Liver (tissue), 9 donors: ENCODE results near the gene RAB3GAP2. TPM values are rescaled to one million over a fixed set of nuclear protein-coding genes. Genes with fewer than 3 reads are reported as not detected.

Experiments used
- DNase-seq: peaks from one replicate; pipeline ENCODE4 v3.0.0-alpha.2; 2017; ENCODE audit warnings: low spot score
- H3K27ac ChIP-seq, 2 donors: one replicate each; pipeline ENCODE4 v1.7.0; 2013; ENCODE audit warnings: inconsistent platforms in 2 of 2, low read length in 2 of 2, control low read depth in 1 of 2, low read depth in 1 of 2, mild to moderate bottlenecking in 1 of 2
- H3K27me3 ChIP-seq, 4 donors: one replicate each; pipeline versions ENCODE4 v1.6.1 to v1.7.0; 2013; ENCODE audit warnings: low read length in 3 of 4, inconsistent platforms in 1 of 4, mild to moderate bottlenecking in 1 of 4, moderate library complexity in 1 of 4; ENCODE audit not compliant: control insufficient read depth in 4 of 4, insufficient read depth in 4 of 4
- H3K36me3 ChIP-seq, 4 donors: one replicate each; pipeline versions ENCODE4 v1.6.1 to v1.7.0; 2013; ENCODE audit warnings: low read length in 3 of 4, mild to moderate bottlenecking in 3 of 4, low read depth in 1 of 4, moderate library complexity in 1 of 4; ENCODE audit not compliant: control insufficient read depth in 4 of 4, insufficient read depth in 3 of 4
- H3K4me1 ChIP-seq, 4 donors: one replicate each; pipeline versions ENCODE4 v1.6.1 to v1.7.0; 2013; ENCODE audit warnings: low read length in 3 of 4, mild to moderate bottlenecking in 3 of 4, moderate library complexity in 1 of 4; ENCODE audit not compliant: control insufficient read depth in 4 of 4, insufficient read depth in 4 of 4
- H3K4me3 ChIP-seq, 3 donors: one replicate each; pipeline versions ENCODE4 v1.6.1 to v1.7.0; 2013; ENCODE audit warnings: low read length in 3 of 3, control low read depth in 1 of 3, low read depth in 1 of 3, mild to moderate bottlenecking in 1 of 3
- H3K9ac ChIP-seq, 2 donors: one replicate each; pipeline ENCODE4 v1.7.0; 2013; ENCODE audit warnings: low read length in 2 of 2, mild to moderate bottlenecking in 2 of 2, moderate library complexity in 2 of 2, control low read depth in 1 of 2, low read depth in 1 of 2
- H3K9me3 ChIP-seq, 4 donors: one replicate each; pipeline versions ENCODE4 v1.6.1 to v1.7.0; 2013; ENCODE audit warnings: low read length in 3 of 4; ENCODE audit not compliant: control insufficient read depth in 4 of 4
- ATF3 ChIP-seq: IDR thresholded peaks from 2 replicates; pipeline ENCODE4 v1.6.1; 2016; ENCODE audit warnings: antibody characterized with exemption
- CTCF ChIP-seq: fragments of 150-350 bp; IDR thresholded peaks from 2 replicates; pipeline ENCODE4 v1.5.1; 2017; ENCODE audit warnings: improper control_type of control experiment, low read depth, low read length; ENCODE audit not compliant: missing input control
- EGR1 ChIP-seq, 2 donors: IDR thresholded peaks; 2 replicates each; pipeline ENCODE4 v1.6.1; 2016 to 2018; ENCODE audit warnings: antibody characterized with exemption in 2 of 2, low read depth in 2 of 2
- FOXA1 ChIP-seq: IDR thresholded peaks from 2 replicates; pipeline ENCODE4 v1.6.1; 2016; ENCODE audit warnings: antibody characterized with exemption
- FOXA2 ChIP-seq: IDR thresholded peaks from 2 replicates; pipeline ENCODE4 v1.6.1; 2016; ENCODE audit warnings: antibody characterized with exemption
- HNF4A ChIP-seq, 2 donors: conservative IDR thresholded peaks; 2 replicates each; pipeline ENCODE4 v1.6.1; 2016; ENCODE audit warnings: antibody characterized with exemption in 2 of 2, mild to moderate bottlenecking in 2 of 2
- HNF4G ChIP-seq: IDR thresholded peaks from 2 replicates; pipeline ENCODE4 v1.6.1; 2016; ENCODE audit warnings: antibody characterized with exemption
- JUND ChIP-seq, 2 donors: IDR thresholded peaks; 2 replicates each; pipeline ENCODE4 v1.6.1; 2016; ENCODE audit warnings: antibody characterized with exemption in 2 of 2
- MAX ChIP-seq: IDR thresholded peaks from 2 replicates; pipeline ENCODE4 v1.6.1; 2016; ENCODE audit warnings: antibody characterized with exemption
- NR2F2 ChIP-seq: IDR thresholded peaks from 2 replicates; pipeline ENCODE4 v1.6.1; 2016; ENCODE audit warnings: antibody characterized with exemption
- RAD21 ChIP-seq, 2 donors: IDR thresholded peaks; 2 replicates each; pipeline ENCODE4 v1.6.1; 2016; ENCODE audit warnings: antibody characterized with exemption in 2 of 2, mild to moderate bottlenecking in 2 of 2
- REST ChIP-seq: IDR thresholded peaks from 2 replicates; pipeline ENCODE4 v1.6.1; 2016; ENCODE audit warnings: antibody characterized with exemption, mild to moderate bottlenecking
- RXRA ChIP-seq, 2 donors: IDR thresholded peaks; 2 replicates each; pipeline ENCODE4 v1.6.1; 2017 to 2018; ENCODE audit warnings: antibody characterized with exemption in 2 of 2, mild to moderate bottlenecking in 1 of 2
- SP1 ChIP-seq: IDR thresholded peaks from 2 replicates; pipeline ENCODE4 v1.6.1; 2018; ENCODE audit warnings: antibody characterized with exemption, mild to moderate bottlenecking
- TAF1 ChIP-seq: conservative IDR thresholded peaks from 2 replicates; pipeline ENCODE4 v1.6.1; 2016; ENCODE audit warnings: antibody characterized with exemption, mild to moderate bottlenecking
- YY1 ChIP-seq: IDR thresholded peaks from 2 replicates; pipeline ENCODE4 v1.6.1; 2016; ENCODE audit warnings: antibody characterized with exemption, mild to moderate bottlenecking
- WGBS: extraction: QIAGEN DNeasy Blood & Tissue Kit; methylation state at CpG from one replicate; pipeline ENCODE4 v1.1.7; 2013; 5-methylcytosine and 5-hydroxymethylcytosine counted together
- polyA plus RNA-seq, 2 donors: library from polyadenylated mRNA; stranded (reverse) in 1 of 2; unstranded in 1 of 2; fragments of 200-250 nt in 1 of 2; fragments of >200 nt in 1 of 2; fragmentation: Nextera tagmentation in 1 of 2; extraction: Ambion mirVana in 1 of 2; gene quantifications; one replicate each; pipeline versions ENCODE4 v1.2.1 to v1.2.3, GENCODE V29; 2013 to 2015
- total RNA-seq, 2 donors: library from RNA; depleted of rRNA; stranded (reverse); fragments of >200 nt; gene quantifications; one replicate each; pipeline ENCODE4 v1.2.3, GENCODE V29; 2014
- donor health status: healthy.
- donor health status: healthy.
- donor health status: healthy.
- donor health status: healthy.
- donor health status: healthy.

Gene RAB3GAP2
- total and polyA plus RNA-seq, 4 donors = 5.3 to 24.0 (median 11.4) TPM

- Histone ChIP-seq H3K9me3 (no peaks in the 10 kb centered on the region), H3K36me3 (peaks cover 4 to 34% (median 23%) of the 10 kb centered on the region in 4 donors), H3K4me3 (no peak overlapping the region), H3K27ac (no peak overlapping the region), H3K9ac (no peak overlapping the region), H3K27me3 (no peaks in the 10 kb centered on the region), H3K4me1 (peaks cover 0 to 6% (median 3%) of the 10 kb centered on the region in 4 donors)
- WGBS = 91% methylated on average over 1 of the region's 1 CpG
- no peak for DNase-seq
- TF ChIP-seq NR2F2 (no peak), MAX (no peak), FOXA2 (no peak), RAD21 (IDR thresholded peaks at IDR 0.05) (no peak), SP1 (no peak), CTCF (no peak), FOXA1 (no peak), ATF3 (no peak), YY1 (no peak), TAF1 (no peak), REST (no peak), HNF4A (conservative IDR thresholded peaks at IDR 0.05) (no peak), JUND (IDR thresholded peaks at IDR 0.05) (no peak), HNF4G (no peak), RXRA (IDR thresholded peaks at IDR 0.05) (no peak), EGR1 (IDR thresholded peaks at IDR 0.05; ENCODE audit: low read depth in 2 of 2) (no peak)
Observed at GRCh38 chr1:220149742-220150141, 122.5 kb downstream of the RAB3GAP2 start.

- H3K27me3 ChIP-seq = no peaks in the 10 kb centered on the region
- DNase-seq = no peak
- TF ChIP-seq REST (no peak), RAD21 (IDR thresholded peaks at IDR 0.05) (no peak), RXRA (IDR thresholded peaks at IDR 0.05) (no peak)
- H3K36me3 ChIP-seq = peaks cover 2 to 37% (median 25%) of the 10 kb centered on the region in 4 donors
- 96% methylated on average over 5 of the region's 5 CpGs for WGBS
- no peak overlapping the region for H3K4me3 ChIP-seq
- no peak overlapping the region for H3K27ac ChIP-seq
- H3K9ac ChIP-seq = no peak overlapping the region
- H3K4me1 ChIP-seq = no peaks in the 10 kb centered on the region
- H3K9me3 ChIP-seq = no peaks in the 10 kb centered on the region
Observed at GRCh38 chr1:220144051-220144450, 128.2 kb downstream of the RAB3GAP2 start.
